T-helper 1 cell treated with Interleukin-12 subunit alpha and Interleukin-12 subunit beta and Interleukin-4 antibody, amounts not matched to agents 30 ng/mL and 1 ng/mL, for 36 hours (primary cell): ENCODE measurements around the gene PCDHGA10. TPM values are rescaled to one million over a fixed set of nuclear protein-coding genes. Genes with fewer than 3 reads are reported as not detected.
"Not testable (repeated sequence)": the region's sequence is repeated elsewhere in the genome, so short reads cannot be mapped to it uniquely, and the experiment has no call there.

Source experiments
- intact Hi-C: fragments of 100-400 bp; cut with micrococcal nuclease; formaldehyde crosslinking; loops from one replicate; pipeline ENCODE4 v1.15.1; 2024
- total RNA-seq: library from RNA; stranded (reverse); gene quantifications from 2 replicates; pipeline ENCODE4 v1.2.3, GENCODE V29; 2022

PCDHGA10 gene
- total RNA-seq, 1 donor from 2014 or later: 0.20 TPM

DNA sequence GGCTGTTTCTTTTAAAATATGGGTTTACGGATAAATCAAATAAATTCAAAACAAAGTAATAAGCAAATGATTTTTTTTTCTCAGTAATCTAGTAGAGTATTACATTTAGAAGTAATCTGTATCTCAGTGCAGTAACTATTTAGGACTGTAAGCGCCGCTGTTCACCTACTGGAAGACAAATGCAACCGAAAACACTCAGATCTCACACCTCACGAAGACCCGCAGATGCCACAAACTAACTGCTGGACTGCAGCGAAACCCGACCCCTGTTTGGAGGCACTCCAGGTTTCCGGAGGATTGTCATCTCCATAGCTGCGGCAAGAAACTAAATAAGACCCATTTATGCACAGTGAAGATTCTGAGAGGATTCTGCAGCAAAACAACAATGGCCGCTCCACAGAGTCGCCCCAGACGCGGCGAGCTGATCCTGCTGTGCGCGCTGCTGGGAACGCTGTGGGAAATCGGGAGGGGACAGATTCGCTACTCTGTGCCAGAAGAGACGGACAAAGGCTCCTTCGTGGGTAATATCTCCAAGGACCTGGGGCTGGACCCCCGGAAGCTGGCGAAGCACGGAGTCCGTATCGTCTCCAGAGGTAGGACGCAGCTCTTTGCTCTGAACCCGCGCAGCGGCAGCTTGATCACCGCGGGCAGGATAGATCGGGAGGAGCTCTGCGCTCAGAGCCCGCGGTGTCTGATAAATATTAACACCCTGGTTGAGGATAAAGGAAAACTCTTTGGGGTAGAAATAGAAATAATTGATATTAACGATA, 20.2 kb upstream of the PCDHGA10 start, which contains the start of gene PCDHGA8:
TSS of gene PCDHGA8 (plus strand) at position 205 of the 770 bp plus-strand sequence. CDS start at position 386, 181 bp downstream.
- intact Hi-C loops: no loop called here

DNA sequence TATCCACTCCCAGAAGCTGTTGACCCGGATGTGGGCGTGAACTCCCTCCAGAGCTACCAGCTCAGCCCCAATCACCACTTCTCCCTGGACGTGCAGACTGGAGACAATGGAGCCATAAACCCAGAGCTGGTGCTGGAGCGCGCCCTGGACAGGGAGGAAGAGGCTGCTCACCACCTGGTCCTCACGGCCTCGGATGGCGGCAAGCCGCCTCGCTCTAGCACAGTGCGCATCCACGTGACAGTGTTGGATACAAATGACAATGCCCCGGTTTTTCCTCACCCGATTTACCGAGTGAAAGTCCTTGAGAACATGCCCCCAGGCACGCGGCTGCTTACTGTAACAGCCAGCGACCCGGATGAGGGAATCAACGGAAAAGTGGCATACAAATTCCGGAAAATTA, 19.5 kb upstream of the PCDHGA10 start:
- intact Hi-C loops: no loop called here

DNA sequence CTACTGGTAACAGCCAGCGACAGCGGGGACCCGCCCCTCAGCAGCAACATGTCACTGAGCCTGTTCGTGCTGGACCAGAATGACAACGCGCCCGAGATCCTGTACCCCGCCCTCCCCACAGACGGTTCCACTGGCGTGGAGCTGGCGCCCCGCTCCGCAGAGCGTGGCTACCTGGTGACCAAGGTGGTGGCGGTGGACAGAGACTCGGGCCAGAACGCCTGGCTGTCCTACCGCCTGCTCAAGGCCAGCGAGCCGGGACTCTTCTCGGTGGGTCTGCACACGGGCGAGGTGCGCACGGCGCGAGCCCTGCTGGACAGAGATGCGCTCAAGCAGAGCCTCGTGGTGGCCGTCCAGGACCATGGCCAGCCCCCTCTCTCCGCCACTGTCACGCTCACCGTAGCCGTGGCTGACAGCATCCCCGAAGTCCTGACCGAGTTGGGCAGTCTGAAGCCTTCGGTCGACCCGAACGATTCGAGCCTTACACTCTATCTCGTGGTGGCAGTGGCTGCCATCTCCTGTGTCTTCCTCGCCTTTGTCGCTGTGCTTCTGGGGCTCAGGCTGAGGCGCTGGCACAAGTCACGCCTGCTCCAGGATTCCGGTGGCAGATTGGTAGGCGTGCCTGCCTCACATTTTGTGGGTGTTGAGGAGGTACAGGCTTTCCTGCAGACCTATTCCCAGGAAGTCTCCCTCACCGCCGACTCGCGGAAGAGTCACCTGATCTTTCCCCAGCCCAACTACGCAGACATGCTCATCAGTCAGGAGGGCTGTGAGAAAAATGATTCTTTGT, 18.2 kb upstream of the PCDHGA10 start:
- intact Hi-C loops: loop anchor here (5.0 kb wide), 1 partner anchor 32 kb away; the partner anchor contains the start of gene PCDHGA5

DNA sequence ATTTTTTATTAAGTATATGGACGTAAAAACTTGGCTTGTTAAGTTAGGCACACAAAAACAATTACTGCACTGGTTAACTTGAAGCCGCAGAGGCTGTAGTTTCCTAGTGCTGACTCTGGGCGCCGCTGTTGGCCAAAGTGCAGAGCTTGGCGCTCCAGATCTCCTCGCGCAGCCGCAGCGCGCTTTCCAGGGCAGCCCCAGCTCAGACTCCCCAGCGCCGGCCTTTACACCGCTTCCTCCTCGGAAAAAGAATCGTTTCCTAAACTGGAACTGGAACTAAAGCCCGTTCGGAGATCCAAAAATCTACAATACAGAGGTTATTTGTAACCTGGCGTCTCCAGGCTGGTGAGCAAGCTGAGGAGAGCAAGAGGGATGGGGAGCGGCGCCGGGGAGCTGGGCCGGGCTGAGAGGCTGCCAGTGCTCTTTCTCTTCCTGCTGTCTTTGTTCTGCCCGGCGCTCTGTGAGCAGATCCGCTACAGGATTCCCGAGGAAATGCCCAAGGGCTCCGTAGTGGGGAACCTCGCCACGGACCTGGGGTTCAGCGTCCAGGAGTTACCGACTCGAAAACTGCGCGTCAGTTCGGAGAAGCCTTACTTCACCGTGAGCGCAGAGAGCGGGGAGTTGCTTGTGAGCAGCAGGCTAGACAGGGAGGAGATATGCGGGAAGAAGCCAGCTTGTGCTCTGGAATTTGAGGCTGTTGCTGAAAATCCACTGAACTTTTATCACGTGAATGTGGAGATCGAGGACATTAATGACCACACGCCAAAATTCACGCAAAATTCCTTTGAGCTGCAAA, 14.8 kb upstream of the PCDHGA10 start, which contains the start of gene PCDHGB5:
TSS of gene PCDHGB5 (plus strand) at position 192 of the 796 bp plus-strand sequence. CDS start at position 373, 181 bp downstream.
- intact Hi-C loops: loop anchor here (5.0 kb wide), 1 partner anchor 36 kb away; the partner anchor contains the start of gene PCDHGA5

DNA sequence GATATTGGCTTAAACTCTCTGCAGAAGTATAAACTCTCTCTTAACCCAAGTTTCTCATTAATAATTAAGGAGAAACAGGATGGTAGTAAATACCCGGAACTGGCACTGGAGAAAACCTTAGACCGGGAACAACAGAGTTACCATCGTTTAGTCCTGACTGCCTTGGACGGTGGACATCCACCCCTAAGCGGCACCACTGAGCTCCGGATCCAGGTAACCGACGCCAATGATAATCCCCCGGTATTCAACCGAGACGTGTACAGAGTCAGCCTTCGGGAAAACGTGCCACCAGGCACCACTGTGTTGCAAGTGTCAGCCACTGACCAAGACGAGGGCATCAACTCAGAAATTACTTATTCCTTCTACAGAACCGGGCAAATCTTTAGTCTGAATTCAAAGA, 14.2 kb upstream of the PCDHGA10 start:
- intact Hi-C loops: loop anchor here (5.0 kb wide), 1 partner anchor 36 kb away; the partner anchor contains the start of gene PCDHGA5

DNA sequence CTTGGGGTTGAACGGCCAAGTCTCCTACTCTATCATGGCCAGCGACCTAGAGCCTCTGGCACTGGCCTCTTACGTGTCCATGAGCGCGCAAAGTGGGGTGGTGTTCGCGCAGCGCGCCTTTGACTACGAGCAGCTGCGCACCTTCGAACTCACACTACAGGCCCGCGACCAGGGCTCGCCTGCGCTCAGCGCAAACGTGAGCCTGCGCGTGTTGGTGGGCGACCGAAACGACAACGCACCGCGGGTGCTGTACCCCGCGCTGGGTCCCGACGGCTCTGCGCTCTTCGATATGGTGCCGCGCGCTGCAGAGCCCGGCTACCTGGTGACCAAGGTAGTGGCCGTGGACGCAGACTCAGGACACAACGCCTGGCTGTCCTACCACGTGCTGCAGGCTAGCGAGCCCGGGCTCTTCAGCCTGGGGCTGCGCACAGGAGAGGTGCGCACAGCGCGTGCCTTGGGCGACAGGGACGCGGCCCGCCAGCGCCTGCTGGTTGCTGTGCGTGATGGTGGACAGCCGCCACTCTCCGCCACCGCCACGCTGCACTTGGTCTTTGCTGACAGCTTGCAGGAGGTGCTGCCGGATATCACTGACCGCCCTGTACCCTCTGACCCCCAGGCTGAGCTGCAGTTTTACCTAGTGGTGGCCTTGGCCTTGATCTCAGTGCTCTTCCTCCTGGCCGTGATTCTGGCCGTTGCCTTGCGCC, 13.1 kb upstream of the PCDHGA10 start:
- intact Hi-C loops: loop anchor here (5.0 to 10.0 kb wide), 2 partner anchors 37 to 165 kb away; partner anchors contain the start of gene PCDHGA5

DNA sequence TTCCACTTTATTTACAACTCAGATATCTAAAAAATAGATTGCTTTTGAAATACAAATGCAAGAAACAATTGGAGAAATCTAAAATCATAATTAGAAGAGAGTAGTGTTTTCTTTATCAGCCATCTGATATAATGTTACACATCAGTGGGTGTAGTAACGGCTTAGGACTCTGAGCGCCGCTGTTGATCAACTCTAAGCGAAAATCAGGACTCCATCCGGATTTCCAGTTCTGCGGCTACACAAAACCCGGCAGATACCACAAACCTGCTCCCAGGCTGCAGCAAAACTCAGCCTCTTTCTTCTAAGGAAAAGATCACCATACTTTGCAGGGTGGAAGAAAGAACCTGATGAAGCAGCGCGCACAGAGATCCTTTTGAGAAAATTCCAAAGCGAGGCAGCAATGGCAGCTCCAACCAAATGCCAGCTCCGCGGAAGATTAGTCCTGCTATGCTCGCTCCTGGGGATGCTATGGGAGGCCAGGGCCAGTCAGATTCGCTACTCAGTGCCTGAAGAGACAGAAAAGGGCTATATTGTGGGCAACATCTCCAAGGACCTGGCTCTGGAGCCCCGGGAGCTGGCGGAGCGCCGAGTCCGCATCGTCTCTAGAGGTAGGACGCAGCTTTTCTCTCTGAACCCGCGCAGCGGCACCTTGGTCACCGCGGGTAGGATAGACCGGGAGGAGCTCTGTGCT, 10.1 kb upstream of the PCDHGA10 start, which contains the start of gene PCDHGA9:
TSS of gene PCDHGA9 (plus strand) at position 226 of the 691 bp plus-strand sequence. CDS start at position 401, 175 bp downstream.
- intact Hi-C loops: loop anchor here (10.0 kb wide), 1 partner anchor 168 kb away; no protein-coding TSS in a partner anchor

DNA sequence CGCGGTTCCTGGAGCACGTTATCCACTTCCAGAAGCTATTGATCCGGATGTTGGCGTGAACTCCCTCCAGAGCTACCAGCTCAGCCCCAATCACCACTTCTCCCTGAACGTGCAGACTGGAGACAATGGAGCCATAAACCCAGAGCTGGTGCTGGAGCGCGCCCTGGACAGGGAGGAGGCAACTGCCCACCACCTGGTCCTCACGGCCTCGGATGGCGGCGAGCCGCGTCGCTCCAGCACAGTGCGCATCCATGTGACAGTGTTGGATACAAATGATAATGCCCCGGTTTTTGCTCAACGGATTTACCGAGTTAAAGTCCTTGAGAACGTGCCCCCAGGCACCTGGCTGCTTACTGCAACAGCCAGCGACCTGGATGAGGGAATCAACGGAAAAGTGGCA, 9.4 kb upstream of the PCDHGA10 start:
- intact Hi-C loops: loop anchor here (10.0 kb wide), 1 partner anchor 169 kb away; no protein-coding TSS in a partner anchor

DNA sequence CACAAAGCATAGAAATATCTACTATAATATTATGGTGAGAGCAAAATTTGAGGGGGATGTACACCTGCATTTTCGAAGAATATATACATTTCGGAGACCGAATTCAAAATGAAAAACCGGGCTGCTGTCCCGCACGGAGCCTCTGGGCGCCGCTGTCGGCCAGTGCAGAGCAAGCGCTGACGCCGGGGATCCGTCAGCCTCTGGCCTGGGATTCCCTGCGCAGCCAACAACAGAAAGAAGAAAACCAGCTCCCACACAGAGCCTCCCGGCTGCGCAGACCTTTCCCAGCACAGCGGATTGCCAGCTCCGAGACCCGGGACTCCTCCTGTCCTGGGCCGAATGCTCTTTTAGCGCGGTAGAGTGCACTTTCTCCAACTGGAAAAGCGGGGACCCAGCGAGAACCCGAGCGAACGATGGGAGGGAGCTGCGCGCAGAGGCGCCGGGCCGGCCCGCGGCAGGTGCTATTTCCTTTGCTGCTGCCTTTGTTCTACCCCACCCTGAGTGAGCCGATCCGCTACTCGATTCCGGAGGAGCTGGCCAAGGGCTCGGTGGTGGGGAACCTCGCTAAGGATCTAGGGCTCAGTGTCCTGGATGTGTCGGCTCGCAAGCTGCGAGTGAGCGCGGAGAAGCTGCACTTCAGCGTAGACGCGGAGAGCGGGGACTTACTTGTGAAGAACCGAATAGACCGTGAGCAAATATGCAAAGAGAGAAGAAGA, 4.8 kb upstream of the PCDHGA10 start, which contains the start of gene PCDHGB6:
TSS of gene PCDHGB6 (plus strand) at position 232 of the 716 bp plus-strand sequence. CDS start at position 414, 182 bp downstream.
- intact Hi-C loops: loop anchor here (1.0 to 10.0 kb wide), 2 partner anchors 156 to 173 kb away; no protein-coding TSS in a partner anchor

DNA sequence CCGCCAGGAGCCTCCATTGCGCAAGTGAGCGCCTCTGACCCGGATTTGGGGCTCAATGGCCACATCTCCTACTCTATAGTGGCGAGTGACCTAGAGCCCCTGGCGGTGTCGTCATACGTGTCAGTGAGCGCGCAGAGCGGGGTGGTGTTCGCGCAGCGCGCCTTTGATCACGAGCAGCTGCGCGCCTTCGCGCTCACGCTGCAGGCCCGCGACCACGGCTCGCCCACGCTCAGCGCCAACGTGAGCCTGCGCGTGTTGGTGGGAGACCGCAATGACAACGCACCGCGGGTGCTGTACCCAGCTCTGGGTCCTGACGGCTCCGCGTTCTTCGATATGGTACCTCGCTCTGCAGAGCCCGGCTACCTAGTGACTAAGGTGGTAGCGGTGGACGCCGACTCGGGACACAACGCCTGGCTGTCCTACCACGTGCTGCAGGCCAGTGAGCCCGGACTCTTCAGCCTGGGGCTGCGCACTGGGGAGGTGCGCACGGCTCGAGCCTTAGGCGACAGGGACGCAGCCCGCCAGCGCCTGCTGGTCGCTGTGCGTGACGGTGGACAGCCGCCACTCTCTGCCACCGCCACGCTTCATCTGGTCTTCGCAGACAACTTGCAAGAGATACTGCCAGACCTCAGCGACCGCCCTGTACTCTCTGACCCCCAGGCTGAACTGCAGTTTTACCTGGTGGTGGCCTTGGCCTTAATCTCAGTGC, 3.0 kb upstream of the PCDHGA10 start:
- intact Hi-C loops: loop anchor here (1.0 to 10.0 kb wide), 3 partner anchors 47 to 175 kb away; partner anchors contain the start of gene PCDHGA5

DNA sequence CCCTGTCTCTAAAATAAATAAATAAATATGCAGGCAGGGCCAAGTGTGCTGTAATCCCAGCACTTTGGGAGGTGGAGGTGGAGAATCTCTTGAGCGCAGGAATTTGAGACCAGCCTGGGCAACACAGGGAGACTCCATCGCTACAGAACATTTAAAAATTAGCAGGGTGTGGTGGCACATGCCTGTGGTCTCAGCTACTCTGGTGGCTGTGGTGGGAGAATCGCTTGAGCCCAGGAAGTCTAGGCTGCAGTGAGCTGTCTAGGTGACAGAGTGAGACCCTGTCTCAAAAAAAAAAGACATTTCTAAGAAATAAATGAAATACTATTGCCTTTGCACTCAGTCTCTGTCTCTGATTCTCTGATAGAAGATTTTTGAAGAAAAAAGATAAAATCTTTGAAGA, 1.2 kb upstream of the PCDHGA10 start:
- intact Hi-C loops: loop anchor here (5.0 kb wide), 1 partner anchor 49 kb away; the partner anchor contains the start of gene PCDHGA5

DNA sequence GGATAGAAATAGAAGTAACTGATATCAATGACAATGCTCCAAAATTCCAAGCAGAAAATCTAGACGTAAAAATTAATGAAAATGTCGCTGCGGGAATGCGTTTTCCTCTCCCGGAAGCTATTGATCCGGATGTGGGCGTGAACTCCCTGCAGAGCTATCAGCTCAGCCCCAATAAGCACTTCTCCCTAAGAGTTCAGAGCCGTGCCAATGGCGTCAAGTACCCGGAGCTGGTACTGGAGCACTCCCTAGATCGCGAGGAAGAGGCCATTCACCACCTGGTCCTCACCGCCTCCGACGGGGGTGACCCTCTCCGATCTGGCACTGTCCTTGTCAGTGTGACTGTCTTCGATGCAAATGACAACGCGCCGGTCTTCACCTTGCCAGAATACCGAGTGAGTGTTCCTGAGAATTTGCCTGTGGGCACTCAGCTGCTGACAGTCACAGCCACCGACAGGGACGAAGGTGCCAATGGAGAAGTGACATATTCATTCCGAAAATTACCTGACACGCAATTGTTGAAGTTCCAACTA, 818 bp downstream of the PCDHGA10 start:
- intact Hi-C loops: loop anchor here (1.0 to 5.0 kb wide), 3 partner anchors 51 to 151 kb away; partner anchors contain the start of gene PCDHGA5

DNA sequence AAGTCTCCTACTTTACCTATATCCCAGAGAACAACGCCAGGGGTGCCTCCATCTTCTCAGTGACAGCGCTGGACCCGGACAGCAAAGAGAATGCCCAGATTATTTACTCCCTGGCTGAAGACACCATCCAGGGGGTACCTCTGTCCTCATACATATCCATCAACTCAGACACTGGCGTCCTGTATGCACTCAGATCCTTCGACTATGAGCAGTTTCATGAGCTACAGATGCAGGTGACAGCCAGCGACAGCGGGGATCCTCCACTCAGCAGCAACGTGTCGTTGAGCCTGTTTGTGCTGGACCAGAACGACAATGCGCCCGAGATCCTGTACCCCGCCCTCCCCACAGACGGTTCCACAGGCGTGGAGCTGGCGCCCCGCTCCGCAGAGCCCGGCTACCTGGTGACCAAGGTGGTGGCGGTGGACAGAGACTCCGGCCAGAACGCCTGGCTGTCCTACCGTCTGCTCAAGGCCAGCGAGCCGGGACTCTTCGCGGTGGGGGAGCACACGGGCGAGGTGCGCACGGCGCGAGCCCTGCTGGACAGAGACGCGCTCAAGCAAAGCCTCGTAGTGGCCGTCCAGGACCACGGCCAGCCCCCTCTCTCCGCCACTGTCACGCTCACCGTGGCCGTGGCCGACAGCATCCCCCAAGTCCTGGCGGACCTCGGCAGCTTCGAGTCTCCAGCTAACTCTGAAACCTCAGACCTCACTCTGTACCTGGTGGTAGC, 1.9 kb downstream of the PCDHGA10 start:
- intact Hi-C loops: loop anchor here (5.0 kb wide), 1 partner anchor 52 kb away; the partner anchor contains the start of gene PCDHGA5

DNA sequence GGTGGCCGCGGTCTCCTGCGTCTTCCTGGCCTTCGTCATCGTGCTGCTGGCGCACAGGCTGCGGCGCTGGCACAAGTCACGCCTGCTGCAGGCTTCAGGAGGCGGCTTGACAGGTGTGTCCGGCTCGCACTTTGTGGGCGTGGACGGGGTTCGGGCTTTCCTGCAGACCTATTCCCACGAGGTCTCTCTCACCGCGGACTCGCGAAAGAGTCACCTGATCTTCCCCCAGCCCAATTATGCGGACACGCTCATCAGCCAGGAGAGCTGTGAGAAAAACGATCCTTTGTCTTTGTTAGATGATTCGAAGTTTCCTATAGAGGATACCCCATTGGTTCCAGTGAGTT, 2.5 kb downstream of the PCDHGA10 start:
- intact Hi-C loops: not testable (repeated sequence)

DNA sequence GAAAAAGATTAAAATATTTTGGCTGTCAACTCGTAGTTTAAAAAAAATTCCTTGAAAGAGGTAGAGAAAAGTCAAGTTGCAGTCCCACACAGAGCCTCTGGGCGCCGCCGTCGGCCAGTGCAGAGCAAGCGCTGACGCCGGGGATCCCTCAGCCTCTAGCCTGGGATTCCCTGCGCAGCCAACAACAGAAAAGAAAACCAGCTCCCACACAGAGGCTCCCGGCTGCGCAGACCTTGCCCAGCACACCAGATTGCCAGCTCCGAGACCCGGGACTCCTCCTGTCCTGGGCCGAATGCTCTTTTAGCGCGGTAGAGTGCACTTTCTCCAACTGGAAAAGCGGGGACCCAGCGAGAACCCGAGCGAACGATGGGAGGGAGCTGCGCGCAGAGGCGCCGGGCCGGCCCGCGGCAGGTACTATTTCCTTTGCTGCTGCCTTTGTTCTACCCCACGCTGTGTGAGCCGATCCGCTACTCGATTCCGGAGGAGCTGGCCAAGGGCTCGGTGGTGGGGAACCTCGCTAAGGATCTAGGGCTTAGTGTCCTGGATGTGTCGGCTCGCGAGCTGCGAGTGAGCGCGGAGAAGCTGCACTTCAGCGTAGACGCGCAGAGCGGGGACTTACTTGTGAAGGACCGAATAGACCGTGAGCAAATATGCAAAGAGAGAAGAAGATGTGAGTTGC, 4.8 kb downstream of the PCDHGA10 start, which contains the start of gene PCDHGB7:
TSS of gene PCDHGB7 (plus strand) at position 184 of the 679 bp plus-strand sequence. CDS start at position 367, 183 bp downstream.
- intact Hi-C loops: loop anchor here (1.0 to 2.0 kb wide), 4 partner anchors 95 to 141 kb away; partner anchors contain the start of gene TAF7
